ENCODE measurements around the gene NT5C1A.
A peak's percentile ranks its signal among the peaks of the same experiment; 100 is the strongest.

Gene NT5C1A

GRCh38 chr1:39646232-39647081, 25.4 kb downstream of the NT5C1A start:
- no peak overlapping the region for H3K27ac ChIP-seq (ENCODE audit: low read depth, low read length)
- no peaks in the 10 kb centered on the region for H3K27me3 ChIP-seq (ENCODE audit: control insufficient read depth in 5 of 5, insufficient read depth in 4 of 5, low read length in 5 of 5)
- peak overlapping the region in 1 of 5 donors; percentile 5 for H3K4me3 ChIP-seq (ENCODE audit: low read depth in 1 of 5, low read length in 5 of 5)
- H3K36me3 ChIP-seq (ENCODE audit: control insufficient read depth in 5 of 5, insufficient read depth in 5 of 5, low read length in 5 of 5) = no peaks in the 10 kb centered on the region
- H3K9me3 ChIP-seq (ENCODE audit: control insufficient read depth in 5 of 5, low read length in 5 of 5) = peaks cover 0 to 3% (median 0%) of the 10 kb centered on the region in 5 donors
- peaks cover 3 to 17% (median 12%) of the 10 kb centered on the region in 5 donors for H3K4me1 ChIP-seq (ENCODE audit: control insufficient read depth in 5 of 5, insufficient read depth in 5 of 5, low read length in 5 of 5)
- no peak overlapping the region for H3K9ac ChIP-seq (ENCODE audit: low read length in 5 of 5)

GRCh38 chr1:39645411-39646043, 26.4 kb downstream of the NT5C1A start:
- Histone ChIP-seq H3K36me3 (ENCODE audit: control insufficient read depth in 5 of 5, insufficient read depth in 5 of 5, low read length in 5 of 5) (no peaks in the 10 kb centered on the region), H3K4me1 (ENCODE audit: control insufficient read depth in 5 of 5, insufficient read depth in 5 of 5, low read length in 5 of 5) (peaks cover 3 to 17% (median 12%) of the 10 kb centered on the region in 5 donors), H3K9ac (ENCODE audit: low read length in 5 of 5) (no peak overlapping the region), H3K9me3 (ENCODE audit: control insufficient read depth in 5 of 5, low read length in 5 of 5) (peaks cover 0 to 3% (median 0%) of the 10 kb centered on the region in 5 donors), H3K27me3 (ENCODE audit: control insufficient read depth in 5 of 5, insufficient read depth in 4 of 5, low read length in 5 of 5) (peaks cover 0 to 3% (median 0%) of the 10 kb centered on the region in 5 donors), H3K4me3 (ENCODE audit: low read depth in 1 of 5, low read length in 5 of 5) (no peak overlapping the region), H3K27ac (ENCODE audit: low read depth, low read length) (no peak overlapping the region)

- Histone ChIP-seq H3K9me3 (ENCODE audit: control insufficient read depth in 5 of 5, low read length in 5 of 5) (peaks cover 0 to 3% (median 0%) of the 10 kb centered on the region in 5 donors), H3K4me1 (ENCODE audit: control insufficient read depth in 5 of 5, insufficient read depth in 5 of 5, low read length in 5 of 5) (peaks cover 3 to 29% (median 16%) of the 10 kb centered on the region in 5 donors), H3K4me3 (ENCODE audit: low read depth in 1 of 5, low read length in 5 of 5) (no peak overlapping the region), H3K27me3 (ENCODE audit: control insufficient read depth in 5 of 5, insufficient read depth in 4 of 5, low read length in 5 of 5) (peaks cover 0 to 8% (median 5%) of the 10 kb centered on the region in 5 donors), H3K27ac (ENCODE audit: low read depth, low read length) (no peak overlapping the region), H3K9ac (ENCODE audit: low read length in 5 of 5) (no peak overlapping the region), H3K36me3 (ENCODE audit: control insufficient read depth in 5 of 5, insufficient read depth in 5 of 5, low read length in 5 of 5) (no peaks in the 10 kb centered on the region)
These were observed 28.2 kb downstream of the NT5C1A start for GRCh38 chr1:39643705-39644104.

GRCh38 chr1:39642796-39643195, 29.1 kb downstream of the NT5C1A start:
- Histone ChIP-seq H3K36me3 (ENCODE audit: control insufficient read depth in 5 of 5, insufficient read depth in 5 of 5, low read length in 5 of 5) (no peaks in the 10 kb centered on the region), H3K9me3 (ENCODE audit: control insufficient read depth in 5 of 5, low read length in 5 of 5) (peaks cover 0 to 3% (median 0%) of the 10 kb centered on the region in 5 donors), H3K4me3 (ENCODE audit: low read depth in 1 of 5, low read length in 5 of 5) (no peak overlapping the region), H3K27me3 (ENCODE audit: control insufficient read depth in 5 of 5, insufficient read depth in 4 of 5, low read length in 5 of 5) (peaks cover 0 to 10% (median 5%) of the 10 kb centered on the region in 5 donors), H3K9ac (ENCODE audit: low read length in 5 of 5) (no peak overlapping the region), H3K4me1 (ENCODE audit: control insufficient read depth in 5 of 5, insufficient read depth in 5 of 5, low read length in 5 of 5) (peaks cover 3 to 29% (median 16%) of the 10 kb centered on the region in 5 donors), H3K27ac (ENCODE audit: low read depth, low read length) (no peak overlapping the region)

GRCh38 chr1:39640861-39641260, 31.0 kb downstream of the NT5C1A start:
- no peaks in the 10 kb centered on the region for H3K36me3 ChIP-seq (ENCODE audit: control insufficient read depth in 5 of 5, insufficient read depth in 5 of 5, low read length in 5 of 5)

GRCh38 chr1:39639305-39640130, 32.4 kb downstream of the NT5C1A start, which contains the start of gene HEYL:
Gene HEYL (minus strand): TSS chr1:39639643. CDS start chr1:39639625, 18 bp downstream.
- peaks cover 0 to 3% (median 0%) of the 10 kb centered on the region in 5 donors for H3K9me3 ChIP-seq (ENCODE audit: control insufficient read depth in 5 of 5, low read length in 5 of 5)
- peaks cover 0 to 31% (median 12%) of the 10 kb centered on the region in 5 donors for H3K27me3 ChIP-seq (ENCODE audit: control insufficient read depth in 5 of 5, insufficient read depth in 4 of 5, low read length in 5 of 5)
- H3K4me3 ChIP-seq (ENCODE audit: low read depth in 1 of 5, low read length in 5 of 5) = peak within 1 kb of the TSS; percentile 13 to 65 (median 58)
- H3K4me1 ChIP-seq (ENCODE audit: control insufficient read depth in 5 of 5, insufficient read depth in 5 of 5, low read length in 5 of 5) = peaks cover 0 to 12% (median 4%) of the 10 kb centered on the region in 5 donors
- H3K9ac ChIP-seq (ENCODE audit: low read length in 5 of 5) = peak within 1 kb of the TSS in 2 of 5 donors; percentile 17 to 32
- no peaks in the 10 kb centered on the region for H3K36me3 ChIP-seq (ENCODE audit: control insufficient read depth in 5 of 5, insufficient read depth in 5 of 5, low read length in 5 of 5)
- H3K27ac ChIP-seq (ENCODE audit: low read depth, low read length) = no peak within 1 kb of the TSS

More at GRCh38 chr1:39640861-39641260, 31.0 kb downstream of the NT5C1A start:
- Histone ChIP-seq H3K27me3 (ENCODE audit: control insufficient read depth in 5 of 5, insufficient read depth in 4 of 5, low read length in 5 of 5) (peaks cover 0 to 19% (median 12%) of the 10 kb centered on the region in 5 donors), H3K9ac (ENCODE audit: low read length in 5 of 5) (no peak overlapping the region), H3K4me3 (ENCODE audit: low read depth in 1 of 5, low read length in 5 of 5) (no peak overlapping the region), H3K9me3 (ENCODE audit: control insufficient read depth in 5 of 5, low read length in 5 of 5) (peaks cover 0 to 3% (median 0%) of the 10 kb centered on the region in 5 donors), H3K4me1 (ENCODE audit: control insufficient read depth in 5 of 5, insufficient read depth in 5 of 5, low read length in 5 of 5) (peaks cover 0 to 12% (median 4%) of the 10 kb centered on the region in 5 donors), H3K27ac (ENCODE audit: low read depth, low read length) (no peak overlapping the region)

GRCh38 chr1:39638965-39639304, 33.0 kb downstream of the NT5C1A start:
- Histone ChIP-seq H3K27me3 (ENCODE audit: control insufficient read depth in 5 of 5, insufficient read depth in 4 of 5, low read length in 5 of 5) (peaks cover 0 to 31% (median 14%) of the 10 kb centered on the region in 5 donors), H3K4me3 (ENCODE audit: low read depth in 1 of 5, low read length in 5 of 5) (peak overlapping the region; percentile 13 to 65 (median 58)), H3K9ac (ENCODE audit: low read length in 5 of 5) (peak overlapping the region in 1 of 5 donors; percentile 17), H3K27ac (ENCODE audit: low read depth, low read length) (no peak overlapping the region), H3K36me3 (ENCODE audit: control insufficient read depth in 5 of 5, insufficient read depth in 5 of 5, low read length in 5 of 5) (no peaks in the 10 kb centered on the region), H3K4me1 (ENCODE audit: control insufficient read depth in 5 of 5, insufficient read depth in 5 of 5, low read length in 5 of 5) (peaks cover 0 to 12% (median 4%) of the 10 kb centered on the region in 5 donors), H3K9me3 (ENCODE audit: control insufficient read depth in 5 of 5, low read length in 5 of 5) (peaks cover 0 to 3% (median 0%) of the 10 kb centered on the region in 5 donors)

GRCh38 chr1:39637361-39637760, 34.5 kb downstream of the NT5C1A start:
- no peaks in the 10 kb centered on the region for H3K9me3 ChIP-seq (ENCODE audit: control insufficient read depth in 5 of 5, low read length in 5 of 5)
- H3K4me1 ChIP-seq (ENCODE audit: control insufficient read depth in 5 of 5, insufficient read depth in 5 of 5, low read length in 5 of 5) = peaks cover 0 to 25% (median 11%) of the 10 kb centered on the region in 5 donors
- no peak overlapping the region for H3K9ac ChIP-seq (ENCODE audit: low read length in 5 of 5)
- H3K4me3 ChIP-seq (ENCODE audit: low read depth in 1 of 5, low read length in 5 of 5) = peak overlapping the region in 3 of 5 donors; percentile 17 to 54 (median 28)
- peaks cover 0 to 38% (median 20%) of the 10 kb centered on the region in 5 donors for H3K27me3 ChIP-seq (ENCODE audit: control insufficient read depth in 5 of 5, insufficient read depth in 4 of 5, low read length in 5 of 5)
- no peak overlapping the region for H3K27ac ChIP-seq (ENCODE audit: low read depth, low read length)
- H3K36me3 ChIP-seq (ENCODE audit: control insufficient read depth in 5 of 5, insufficient read depth in 5 of 5, low read length in 5 of 5) = no peaks in the 10 kb centered on the region

GRCh38 chr1:39635871-39636210, 36.1 kb downstream of the NT5C1A start:
- H3K36me3 ChIP-seq (ENCODE audit: control insufficient read depth in 5 of 5, insufficient read depth in 5 of 5, low read length in 5 of 5) = peaks cover 0 to 5% (median 0%) of the 10 kb centered on the region in 5 donors
- no peak overlapping the region for H3K4me3 ChIP-seq (ENCODE audit: low read depth in 1 of 5, low read length in 5 of 5)
- H3K9ac ChIP-seq (ENCODE audit: low read length in 5 of 5) = no peak overlapping the region
- H3K27ac ChIP-seq (ENCODE audit: low read depth, low read length) = no peak overlapping the region
- peaks cover 0 to 25% (median 11%) of the 10 kb centered on the region in 5 donors for H3K4me1 ChIP-seq (ENCODE audit: control insufficient read depth in 5 of 5, insufficient read depth in 5 of 5, low read length in 5 of 5)
- H3K9me3 ChIP-seq (ENCODE audit: control insufficient read depth in 5 of 5, low read length in 5 of 5) = no peaks in the 10 kb centered on the region
- H3K27me3 ChIP-seq (ENCODE audit: control insufficient read depth in 5 of 5, insufficient read depth in 4 of 5, low read length in 5 of 5) = peaks cover 0 to 38% (median 20%) of the 10 kb centered on the region in 5 donors
